ENCODE results near the gene TBCK.

DNA sequence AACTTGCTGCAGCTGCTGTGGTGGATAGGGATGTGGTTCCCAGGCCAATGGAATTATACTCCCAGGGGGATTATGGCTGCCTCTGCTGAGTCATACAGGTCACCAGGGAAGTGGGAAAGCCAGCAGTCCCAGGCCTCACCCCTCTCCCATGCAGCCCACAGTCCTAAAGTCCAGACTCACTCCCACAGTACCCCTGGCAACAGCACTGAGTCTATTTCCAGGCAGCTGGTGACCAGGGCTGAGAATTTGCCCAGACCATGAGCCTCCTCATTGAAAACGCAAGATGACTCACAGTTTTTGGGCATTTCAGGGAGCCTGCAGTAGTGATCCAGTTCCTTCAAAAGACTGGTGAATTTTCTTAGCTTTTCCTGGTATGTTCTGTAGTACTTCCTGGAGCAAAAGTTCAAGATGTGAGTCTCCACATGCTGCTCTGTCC, 283.1 kb downstream of the TBCK start:
- TF ChIP-seq, protein P1, sequence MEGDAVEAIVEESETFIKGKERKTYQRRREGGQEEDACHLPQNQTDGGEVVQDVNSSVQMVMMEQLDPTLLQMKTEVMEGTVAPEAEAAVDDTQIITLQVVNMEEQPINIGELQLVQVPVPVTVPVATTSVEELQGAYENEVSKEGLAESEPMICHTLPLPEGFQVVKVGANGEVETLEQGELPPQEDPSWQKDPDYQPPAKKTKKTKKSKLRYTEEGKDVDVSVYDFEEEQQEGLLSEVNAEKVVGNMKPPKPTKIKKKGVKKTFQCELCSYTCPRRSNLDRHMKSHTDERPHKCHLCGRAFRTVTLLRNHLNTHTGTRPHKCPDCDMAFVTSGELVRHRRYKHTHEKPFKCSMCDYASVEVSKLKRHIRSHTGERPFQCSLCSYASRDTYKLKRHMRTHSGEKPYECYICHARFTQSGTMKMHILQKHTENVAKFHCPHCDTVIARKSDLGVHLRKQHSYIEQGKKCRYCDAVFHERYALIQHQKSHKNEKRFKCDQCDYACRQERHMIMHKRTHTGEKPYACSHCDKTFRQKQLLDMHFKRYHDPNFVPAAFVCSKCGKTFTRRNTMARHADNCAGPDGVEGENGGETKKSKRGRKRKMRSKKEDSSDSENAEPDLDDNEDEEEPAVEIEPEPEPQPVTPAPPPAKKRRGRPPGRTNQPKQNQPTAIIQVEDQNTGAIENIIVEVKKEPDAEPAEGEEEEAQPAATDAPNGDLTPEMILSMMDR (conservative IDR thresholded peaks at IDR 0.05; ENCODE audit: low read length): no peak
- TF ChIP-seq EZH2phosphoT487 (IDR thresholded peaks at IDR 0.05; ENCODE audit: borderline replicate concordance, low read depth, low read length): no peak

Data from OCI-LY7 (cell line).